GM21717 (cell line): ENCODE measurements around the gene SCT.

Experiments used
- ATAC-seq: cut with Tn5 transposase; IDR thresholded peaks from one replicate; pipeline ENCODE4 v1.9.1; 2021; ENCODE audit warnings: mild to moderate bottlenecking, moderate library complexity; ENCODE audit not compliant: unreplicated experiment

SCT gene

DNA sequence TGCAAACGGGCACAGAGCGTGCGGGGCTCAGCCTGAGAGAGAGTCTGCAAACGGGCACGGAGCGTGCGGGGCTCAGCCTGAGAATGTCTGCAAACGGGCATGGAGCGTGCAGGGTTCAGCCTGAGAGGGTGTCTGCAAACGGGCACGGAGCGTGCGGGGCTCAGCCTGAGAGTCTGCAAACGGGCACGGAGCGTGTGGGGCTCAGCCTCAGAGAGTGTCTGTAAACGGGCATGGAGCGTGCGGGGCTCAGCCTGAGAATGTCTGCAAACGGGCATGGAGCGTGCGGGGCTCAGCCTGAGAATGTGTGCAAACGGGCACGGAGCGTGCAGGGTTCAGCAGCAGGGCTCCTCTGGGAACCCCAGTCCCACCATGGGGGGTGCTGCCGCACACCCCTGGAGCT is 37.2 kb downstream of the SCT start:
- ATAC-seq: no peak

DNA sequence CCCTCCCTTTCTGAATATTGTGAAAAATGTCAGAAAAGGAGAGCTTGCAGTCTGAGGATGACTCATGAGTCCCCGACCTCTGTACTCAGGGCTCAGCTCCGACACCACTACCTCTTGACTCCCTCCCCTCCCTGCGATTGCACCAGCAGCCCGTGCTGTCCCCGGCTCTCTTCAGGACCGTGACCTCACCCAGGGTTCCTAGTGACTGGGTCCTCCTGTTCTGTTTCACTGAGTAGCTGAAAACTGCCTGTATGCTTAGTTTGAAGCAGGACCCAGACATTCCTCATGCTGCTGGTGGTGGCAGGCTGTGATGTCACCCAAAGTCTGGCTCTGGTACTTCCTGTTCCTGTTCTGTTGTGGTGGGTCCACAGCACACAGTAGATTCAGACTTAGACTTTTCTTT is 39.0 kb downstream of the SCT start:
- no peak for ATAC-seq

DNA sequence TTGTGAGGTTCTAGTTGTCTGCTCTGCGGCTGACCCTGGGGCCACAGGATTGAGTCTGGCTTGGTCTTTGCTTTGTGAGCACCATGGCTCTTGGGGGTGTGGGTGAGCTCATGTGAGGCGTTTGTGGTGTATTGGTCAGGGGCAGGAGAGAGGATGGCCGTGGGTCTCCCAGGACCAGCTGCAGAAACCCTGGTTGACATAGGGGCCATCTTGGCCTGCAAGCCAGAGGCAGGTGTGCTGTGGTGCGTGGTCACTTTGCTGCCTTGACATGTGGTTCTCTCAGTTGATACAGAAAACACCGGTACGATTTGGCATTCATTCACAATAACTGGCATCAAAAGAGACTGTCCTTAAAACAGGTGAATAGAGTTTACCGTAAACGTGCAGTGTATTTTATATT is 39.4 kb downstream of the SCT start:
- no peak for ATAC-seq

DNA sequence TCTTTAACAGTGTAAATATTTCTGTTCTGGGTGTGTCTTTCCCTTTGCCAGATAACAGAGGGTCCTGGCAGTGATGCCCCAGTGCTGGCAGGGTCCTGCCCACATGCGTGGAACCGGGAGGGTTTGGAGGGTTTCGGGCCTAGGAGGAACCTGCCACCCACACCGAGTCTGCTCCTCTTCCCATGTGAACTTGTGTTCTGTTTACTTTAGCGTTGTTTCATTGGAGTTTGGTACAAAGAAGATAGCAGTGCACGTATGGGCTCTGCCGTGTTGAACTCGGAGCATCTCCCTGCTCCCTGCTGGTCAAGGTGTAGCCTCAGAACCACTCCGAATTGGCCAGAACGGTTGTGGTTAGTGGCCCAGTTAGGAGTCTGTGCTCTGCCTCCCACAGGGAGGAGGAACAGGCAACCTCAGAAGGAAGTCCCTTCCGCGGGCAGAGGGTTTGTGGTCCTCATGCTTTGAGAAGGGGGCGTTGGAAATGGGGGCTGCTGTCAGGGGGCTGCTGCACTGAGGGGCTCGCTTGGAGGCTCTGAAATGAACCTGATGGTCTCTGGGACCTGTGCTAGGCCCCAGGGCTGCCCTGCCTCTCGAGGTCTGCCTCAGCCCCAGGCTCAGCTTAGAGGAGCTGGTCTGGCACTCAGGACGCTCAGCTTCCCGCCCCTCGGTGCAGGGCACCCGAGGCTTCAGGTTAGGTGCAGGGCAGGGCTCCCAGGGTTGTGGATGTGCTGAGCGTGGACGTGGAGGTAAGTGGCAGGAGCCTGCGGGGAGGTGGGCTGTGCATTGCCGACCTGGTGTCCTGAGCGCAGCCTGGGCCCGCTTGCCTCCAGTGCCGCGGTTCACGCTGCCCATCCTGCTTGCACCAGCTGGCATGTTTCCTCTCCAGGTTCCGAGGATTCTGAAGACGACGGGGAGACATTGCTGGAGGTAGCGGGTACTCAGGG is 40.3 kb downstream of the SCT start:
- ATAC-seq: no peak

DNA sequence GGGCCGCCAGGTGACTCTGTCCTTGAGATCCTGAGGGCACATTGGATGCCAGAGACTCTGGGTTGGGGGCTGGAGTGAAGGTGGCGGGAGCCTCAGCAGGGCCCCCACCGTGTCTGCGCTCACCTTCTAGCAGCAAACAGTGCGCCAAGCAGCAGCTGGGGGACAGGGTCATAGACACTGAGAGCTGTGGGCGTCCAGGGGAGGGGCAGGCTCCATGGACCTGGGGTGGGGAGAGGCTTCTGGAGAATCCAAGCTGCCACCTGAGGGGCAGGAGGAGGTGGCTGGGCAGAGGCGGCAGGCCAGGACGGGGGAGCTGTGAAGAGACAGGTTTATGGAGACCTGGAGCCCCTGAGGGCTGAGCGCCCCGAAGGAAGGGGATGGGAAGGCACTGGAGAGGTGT is 42.7 kb downstream of the SCT start:
- ATAC-seq: no peak

DNA sequence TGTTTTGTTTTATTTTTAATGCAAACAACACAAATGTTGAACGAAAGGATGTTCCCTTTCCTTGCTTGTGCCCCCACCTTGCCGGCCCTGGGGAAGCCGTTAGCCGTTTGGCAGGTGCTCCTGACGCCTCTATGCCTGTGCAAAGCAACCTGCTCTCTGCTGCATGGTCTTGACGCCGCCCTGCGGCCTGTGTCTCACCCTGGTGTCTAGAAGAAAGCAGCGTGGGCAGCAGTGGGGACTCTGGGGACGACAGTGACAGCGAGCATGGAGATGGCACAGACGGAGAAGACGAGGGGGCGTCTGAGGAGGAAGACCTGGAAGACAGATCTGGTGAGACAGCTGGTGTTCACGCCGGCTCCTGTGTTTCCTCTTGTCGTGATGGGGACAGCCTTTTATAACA is 45.2 kb downstream of the SCT start:
- no peak for ATAC-seq

DNA sequence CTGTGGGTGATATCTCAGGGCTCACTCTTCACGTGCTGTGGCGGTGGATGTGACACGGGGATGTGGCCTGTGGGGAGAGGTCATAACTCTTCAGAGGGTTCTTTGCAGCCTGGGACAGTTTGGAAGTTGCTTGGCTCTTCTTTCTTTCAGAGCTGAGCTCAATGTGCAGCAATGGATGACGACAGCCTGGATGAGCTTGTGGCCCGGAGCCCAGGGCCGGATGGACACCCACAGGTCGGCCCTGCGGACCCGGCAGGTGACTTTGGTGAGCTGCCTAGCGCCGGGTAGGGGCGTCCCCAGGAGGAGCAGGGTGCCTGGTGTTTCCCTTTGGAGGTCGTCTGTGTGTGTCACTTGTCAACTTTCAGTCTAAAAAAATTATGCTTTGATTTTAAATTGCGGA is 45.6 kb downstream of the SCT start:
- no peak for ATAC-seq

DNA sequence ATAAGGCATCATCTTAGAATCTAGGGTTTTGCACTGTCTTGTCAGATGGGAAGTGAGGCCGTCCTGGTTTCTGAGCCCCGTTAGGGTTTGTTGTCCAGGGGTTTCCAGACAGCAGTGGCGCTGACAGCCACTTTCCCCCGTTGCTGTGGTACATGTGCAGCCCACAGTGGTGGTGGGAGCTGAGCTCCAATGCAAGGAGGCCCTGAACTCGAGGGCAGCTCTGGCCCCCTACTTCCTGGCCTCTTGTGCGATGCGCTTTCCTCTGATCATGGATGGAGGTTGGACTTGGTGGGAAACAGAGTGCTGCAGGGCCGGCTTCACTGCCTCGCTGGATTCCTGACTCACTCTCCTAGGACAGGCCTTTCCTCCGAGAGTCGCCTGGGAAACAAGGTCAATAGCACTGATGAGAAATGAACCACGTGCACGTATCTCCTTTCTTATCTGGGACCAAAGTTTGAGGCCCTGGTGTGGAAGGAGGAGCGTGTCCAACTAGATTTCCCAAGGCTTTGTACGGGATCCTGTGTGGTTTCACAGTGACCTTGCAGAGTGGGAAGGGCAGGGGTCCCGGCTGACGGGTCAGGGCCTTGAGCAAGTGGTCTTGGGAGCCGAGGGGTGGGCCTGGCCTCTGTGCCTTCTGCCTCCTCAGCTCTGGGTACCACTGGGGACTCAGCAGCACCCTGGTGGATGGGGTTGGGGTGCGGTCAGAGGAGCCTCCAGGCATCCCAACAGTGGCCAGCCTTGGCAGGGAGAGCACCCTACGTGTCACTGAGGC is 47.0 kb downstream of the SCT start:
- no peak for ATAC-seq

DNA sequence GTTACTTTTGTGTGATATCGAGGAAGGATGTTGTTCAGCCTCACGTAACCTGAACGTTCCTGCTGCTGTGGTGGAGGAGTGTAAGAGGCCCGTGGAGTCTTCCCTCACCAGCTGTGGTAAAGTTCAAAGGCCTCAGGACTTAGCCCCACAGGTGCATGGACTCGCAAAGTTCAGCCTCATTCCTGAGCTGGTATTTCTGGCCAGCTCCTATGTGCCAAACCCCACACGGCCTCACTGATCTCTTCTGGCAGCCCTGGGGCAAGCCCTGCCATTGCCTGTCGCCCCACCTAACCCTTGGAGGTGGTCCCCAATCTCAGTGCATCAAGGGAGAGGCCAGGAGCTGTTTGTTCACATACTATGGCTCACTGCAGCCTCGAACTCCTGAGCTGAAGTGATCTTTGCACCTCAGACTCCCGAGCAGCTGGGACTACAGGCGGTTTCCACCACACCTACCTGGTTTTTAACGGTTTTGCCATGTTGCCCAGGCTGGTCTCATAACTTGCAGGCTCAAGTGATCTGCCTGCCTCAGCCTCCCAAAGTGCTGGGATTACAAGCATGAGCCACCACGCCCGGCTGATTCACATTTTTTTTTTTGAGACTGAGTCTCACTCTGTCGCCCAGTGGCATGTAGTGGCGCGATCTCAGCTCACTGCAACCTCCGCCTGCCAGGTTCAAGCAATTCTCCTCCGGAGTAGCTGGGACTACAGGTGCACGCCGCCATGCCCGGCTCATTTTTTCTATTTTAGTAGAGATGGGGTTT is 48.5 kb downstream of the SCT start:
- no peak for ATAC-seq

DNA sequence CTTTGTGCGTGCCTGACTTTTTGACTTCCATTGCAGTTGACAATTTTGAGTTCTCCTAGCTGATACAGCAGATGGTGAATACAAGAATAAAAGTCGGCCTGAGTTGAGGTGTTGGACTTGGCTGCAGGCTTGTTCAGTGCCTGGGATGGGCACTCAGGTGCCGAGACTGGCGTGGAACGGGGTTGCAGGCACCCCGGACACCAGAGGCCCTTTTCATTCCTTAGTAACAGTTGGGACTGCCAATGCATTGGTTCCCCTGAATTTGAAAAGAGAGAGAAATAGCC is 49.4 kb downstream of the SCT start:
- no peak for ATAC-seq

DNA sequence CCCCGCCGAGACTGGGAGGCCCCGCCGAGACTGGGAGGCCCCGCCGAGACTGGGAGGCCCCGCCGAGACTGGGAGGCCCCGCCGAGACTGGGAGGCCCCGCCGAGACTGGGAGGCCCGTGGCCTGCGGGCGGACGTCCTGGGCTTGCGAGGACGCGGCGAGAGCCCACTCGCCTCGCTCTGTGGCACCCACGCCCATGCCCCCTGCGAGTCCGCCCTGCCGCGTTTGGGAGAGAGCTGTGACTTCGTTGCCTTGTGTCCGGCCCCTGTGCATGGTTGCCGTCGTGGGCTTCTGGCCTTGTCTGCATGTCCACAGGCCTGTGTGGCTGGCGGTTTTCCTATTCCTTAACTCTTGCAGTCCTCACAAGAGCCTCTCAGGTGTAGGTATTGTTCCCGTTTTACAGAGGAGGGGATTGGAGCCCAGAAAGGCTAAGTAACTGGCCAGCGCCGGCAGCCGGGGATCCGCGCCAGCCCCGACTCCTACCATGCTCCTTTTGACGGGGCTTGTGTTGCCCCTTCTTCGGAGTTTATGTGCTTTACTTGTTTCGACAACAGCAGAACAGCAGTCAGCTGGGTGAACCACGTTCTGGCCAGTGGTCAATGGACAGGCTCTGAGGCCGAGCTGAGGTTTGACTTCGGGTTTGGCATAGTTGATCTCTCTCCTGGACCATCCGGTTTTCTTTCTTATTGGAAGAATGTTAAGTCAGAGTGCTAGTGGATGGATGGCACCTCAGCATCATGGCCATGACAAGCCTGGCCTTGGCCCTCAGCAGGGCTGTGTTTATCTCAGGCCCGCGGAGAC is 50.0 kb downstream of the SCT start:
- no peak for ATAC-seq
